GM23338 (cell line): ENCODE data around the gene CRTC1. TPM values are rescaled to one million over a fixed set of nuclear protein-coding genes. Genes with fewer than 3 reads are reported as not detected.

Experiments used
- ATAC-seq: fragments of 200-7000 bp; cut with Tn5 transposase; 3 replicates; pipeline ENCODE4 v1.9.1; 2020
- DNase-seq: peaks from one replicate; pipeline ENCODE4 v3.0.0-alpha.2; 2015; ENCODE audit warnings: low spot score
- H2AFZ ChIP-seq: fragments of 200-600 bp; sonication (generic); 2 replicates; pipeline ENCODE4 v1.8.0; 2016; ENCODE audit warnings: antibody characterized with exemption, mild to moderate bottlenecking, moderate library complexity
- H3F3A ChIP-seq: fragments of 200-600 bp; sonication (generic); replicated peaks from 2 replicates; pipeline ENCODE4 v1.8.0; 2017; ENCODE audit warnings: antibody characterized with exemption, mixed run types, low read depth
- H3K27ac ChIP-seq: fragments of 200-600 bp; sonication (generic); 2 replicates; pipeline ENCODE4 v1.6.1; 2016; ENCODE audit warnings: low read depth
- H3K27me3 ChIP-seq: fragments of 200-600 bp; sonication (generic); 2 replicates; pipeline ENCODE4 v1.8.0; 2016; ENCODE audit warnings: mild to moderate bottlenecking, mixed run types, moderate library complexity; ENCODE audit not compliant: insufficient read depth
- H3K36me3 ChIP-seq: fragments of 200-600 bp; sonication (generic); 2 replicates; pipeline ENCODE4 v1.8.0; 2016; ENCODE audit warnings: mild to moderate bottlenecking; ENCODE audit not compliant: insufficient read depth
- H3K4me1 ChIP-seq: fragments of 200-600 bp; sonication (generic); 2 replicates; pipeline ENCODE4 v1.8.0; 2016; ENCODE audit warnings: mild to moderate bottlenecking, moderate library complexity; ENCODE audit not compliant: insufficient read depth
- H3K4me2 ChIP-seq: fragments of 200-600 bp; sonication (generic); 2 replicates; pipeline ENCODE4 v1.7.1; 2017; ENCODE audit warnings: mixed run types
- H3K4me3 ChIP-seq: fragments of 200-600 bp; sonication (generic); 2 replicates; pipeline ENCODE4 v1.6.1; 2016; ENCODE audit warnings: mixed run types
- H3K79me2 ChIP-seq: fragments of 200-600 bp; sonication (generic); replicated peaks from 2 replicates; pipeline ENCODE4 v1.8.0; 2017; ENCODE audit warnings: mild to moderate bottlenecking; ENCODE audit not compliant: insufficient read depth
- H3K9me2 ChIP-seq: fragments of 200-600 bp; sonication (generic); 2 replicates; pipeline ENCODE4 v1.8.0; 2017; ENCODE audit not compliant: insufficient read depth
- H4K20me1 ChIP-seq: fragments of 200-600 bp; sonication (generic); replicated peaks from 2 replicates; pipeline ENCODE4 v1.8.0; 2017; ENCODE audit warnings: mild to moderate bottlenecking; ENCODE audit not compliant: insufficient read depth
- H3K27ac Mint-ChIP-seq: 2 replicates; pipeline ENCODE4 v1.8.0; 2020; ENCODE audit warnings: inconsistent platforms, mild to moderate bottlenecking, moderate library complexity, mixed read lengths
- H3K27me3 Mint-ChIP-seq: 3 replicates; pipeline ENCODE4 v1.8.0; 2022; ENCODE audit warnings: low read depth, mild to moderate bottlenecking, moderate library complexity, mixed read lengths, inconsistent platforms; ENCODE audit not compliant: insufficient read depth, poor library complexity
- H3K36me3 Mint-ChIP-seq: 3 replicates; pipeline ENCODE4 v1.8.0; 2021; ENCODE audit warnings: low read depth, mild to moderate bottlenecking, inconsistent platforms, moderate library complexity, mixed read lengths
- H3K4me1 Mint-ChIP-seq: 3 replicates; pipeline ENCODE4 v1.8.0; 2020; ENCODE audit warnings: mild to moderate bottlenecking, inconsistent platforms, mixed read lengths
- H3K4me3 Mint-ChIP-seq: 3 replicates; pipeline ENCODE4 v1.8.0; 2021; ENCODE audit warnings: moderate library complexity, mild to moderate bottlenecking, inconsistent platforms, mixed read lengths
- H3K9me3 Mint-ChIP-seq: 3 replicates; pipeline ENCODE4 v1.8.0; 2020; ENCODE audit warnings: moderate library complexity, mild to moderate bottlenecking, inconsistent platforms, mixed read lengths
- CREB1 ChIP-seq: fragments of 250-450 bp; sonication (Bioruptor Pico); IDR thresholded peaks from 2 replicates; pipeline ENCODE4 v1.5.0; 2020; ENCODE audit warnings: low read depth, mild to moderate bottlenecking, moderate library complexity
- CTCF ChIP-seq, 2 experiments: fragments of 200-600 bp in 1 of 2; sonication (generic) in 1 of 2; conservative IDR thresholded peaks; 2 replicates each; pipeline versions ENCODE4 v1.5.1 to v1.6.1; 2016 to 2017; ENCODE audit warnings: antibody characterized with exemption in 2 of 2, low read depth in 2 of 2, mild to moderate bottlenecking in 2 of 2, moderate library complexity in 1 of 2
- ETS1 ChIP-seq: IDR thresholded peaks from 2 replicates; pipeline ENCODE4 v1.6.1; 2016; ENCODE audit warnings: antibody characterized with exemption
- EZH2 ChIP-seq: fragments of 200-600 bp; sonication (generic); IDR thresholded peaks from one replicate; pipeline ENCODE4 v1.8.0; 2017; ENCODE audit warnings: antibody characterized with exemption, mild to moderate bottlenecking, low read depth; ENCODE audit not compliant: unreplicated experiment
- EZH2phosphoT487 ChIP-seq: fragments of 200-600 bp; sonication (generic); IDR thresholded peaks from one replicate; pipeline ENCODE4 v1.8.1; 2018; ENCODE audit warnings: antibody characterized with exemption; ENCODE audit not compliant: unreplicated experiment
- NANOG ChIP-seq: IDR thresholded peaks from 2 replicates; pipeline ENCODE4 v1.6.1; 2016; ENCODE audit warnings: antibody characterized with exemption, borderline replicate concordance
- POLR2AphosphoS5 ChIP-seq: IDR thresholded peaks from 2 replicates; pipeline ENCODE4 v1.6.1; 2016; ENCODE audit warnings: antibody characterized with exemption, low read depth
- STAT1 ChIP-seq: IDR thresholded peaks from one replicate; pipeline ENCODE4 v1.6.1; 2016; ENCODE audit warnings: antibody characterized with exemption; ENCODE audit not compliant: unreplicated experiment
- ZNF331 ChIP-seq: fragments of 250-450 bp; sonication (Bioruptor Pico); IDR thresholded peaks from 2 replicates; pipeline ENCODE4 v1.5.0; 2020; ENCODE audit warnings: low read depth, mild to moderate bottlenecking, moderate library complexity
- ZNF462 ChIP-seq: fragments of 250-450 bp; sonication (Bioruptor Pico); IDR thresholded peaks from 2 replicates; pipeline ENCODE4 v1.5.0; 2020; ENCODE audit warnings: mild to moderate bottlenecking, moderate library complexity
- polyA plus RNA-seq: library from polyadenylated mRNA; unstranded; fragments of >200 nt; fragmentation: Nextera tagmentation; extraction: Ambion mirVana; gene quantifications from 2 replicates; pipeline ENCODE4 v1.2.1, GENCODE V29; 2016
- total RNA-seq: library from RNA; depleted of rRNA; stranded (reverse); fragments of >200 nt; shearing (Covaris generic); gene quantifications from 2 replicates; pipeline ENCODE4 v1.2.3, GENCODE V29; 2014

The CRTC1 gene
- total and polyA plus RNA-seq, 2 experiments from 2014 or later = 5.4 to 8.4 TPM

GRCh38 chr19:18763674-18764590, 80.5 kb downstream of the CRTC1 start:
- Histone ChIP-seq H3K9me2 (no peaks in the 10 kb centered on the region), H3K79me2 (no peaks in the 10 kb centered on the region), H3K27me3 (peaks cover 54% of the 10 kb centered on the region), H3K4me3 (no peak overlapping the region), H3K36me3 (no peaks in the 10 kb centered on the region), H3K4me1 (no peaks in the 10 kb centered on the region), H2AFZ (no peak overlapping the region), H3K27ac (no peak overlapping the region), H3F3A (0 out of 2 replicates have a peak, but pooled peaks cover 3% of the 10 kb centered on the region), H4K20me1 (peaks cover 7% of the 10 kb centered on the region), H3K4me2 (no peak overlapping the region)
- DNase-seq = no peak
- Mint-ChIP-seq H3K9me3 (no peaks in the 10 kb centered on the region), H3K36me3 (no peaks in the 10 kb centered on the region), H3K27ac (no peak overlapping the region), H3K4me3 (no peak overlapping the region), H3K4me1 (peaks cover 8% of the 10 kb centered on the region; the same call in 2 of the 3 replicates), H3K27me3 (peaks cover 34% of the 10 kb centered on the region)
- TF ChIP-seq EZH2 (no peak), ZNF331 (CRISPR knock-in tag) (no peak), EZH2phosphoT487 (no peak), ETS1 (no peak), CREB1 (CRISPR knock-in tag) (no peak), ZNF462 (no peak), POLR2AphosphoS5 (no peak; the same call in 1 of the 2 replicates), CTCF (conservative IDR thresholded peaks at IDR 0.05; ENCODE audit: low read depth in 2 of 2) (no peak), STAT1 (no peak), NANOG (no peak)
- ATAC-seq = no peak
